ENCODE results near the gene PSMA1. TPM values are rescaled to one million over a fixed set of nuclear protein-coding genes. Genes with fewer than 3 reads are reported as not detected.

PSMA1 gene
- polyA plus RNA-seq, 2 of the 4 experiments (the other 2 are of a cell fraction), result 299 to 370 TPM

DNA sequence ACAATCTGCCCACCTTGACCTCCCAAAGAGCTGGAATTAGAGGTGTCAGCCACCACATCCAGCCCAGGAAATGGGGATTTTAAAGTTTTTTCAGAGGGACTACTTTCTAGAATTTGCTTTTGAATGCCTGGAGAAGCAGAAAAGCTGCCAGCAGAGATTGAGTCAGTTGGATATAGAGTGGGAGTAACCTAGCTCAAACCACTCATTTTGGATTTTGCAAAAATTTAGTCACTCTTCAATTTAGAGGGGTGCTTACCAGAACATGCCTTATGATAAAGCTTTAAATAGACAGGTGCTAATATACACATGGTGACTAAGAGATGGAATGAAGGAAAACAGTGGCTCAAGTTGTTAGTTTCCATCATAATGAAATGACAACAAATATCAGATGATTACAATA is 26.5 kb upstream of the PSMA1 start:
- Histone ChIP-seq H3K9me3 (no peaks in the 10 kb centered on the region), H3K4me3 (no peak overlapping the region), H3K27ac (no peak overlapping the region), H3K4me1 (peaks cover 4% of the 10 kb centered on the region; the same call in 1 of the 3 replicates), H3K4me2 (no peak overlapping the region)
- DNase-seq (ENCODE audit: low read depth in 1 of 2, low spot score in 1 of 2) (no peak), ATAC-seq (no peak), FAIRE-seq (no peak)
- POLR2A ChIA-PET, result no interaction called here
- no peak for TF ChIP-seq EP300 (IDR thresholded peaks at IDR 0.05)
- TF ChIP-seq, protein P1, sequence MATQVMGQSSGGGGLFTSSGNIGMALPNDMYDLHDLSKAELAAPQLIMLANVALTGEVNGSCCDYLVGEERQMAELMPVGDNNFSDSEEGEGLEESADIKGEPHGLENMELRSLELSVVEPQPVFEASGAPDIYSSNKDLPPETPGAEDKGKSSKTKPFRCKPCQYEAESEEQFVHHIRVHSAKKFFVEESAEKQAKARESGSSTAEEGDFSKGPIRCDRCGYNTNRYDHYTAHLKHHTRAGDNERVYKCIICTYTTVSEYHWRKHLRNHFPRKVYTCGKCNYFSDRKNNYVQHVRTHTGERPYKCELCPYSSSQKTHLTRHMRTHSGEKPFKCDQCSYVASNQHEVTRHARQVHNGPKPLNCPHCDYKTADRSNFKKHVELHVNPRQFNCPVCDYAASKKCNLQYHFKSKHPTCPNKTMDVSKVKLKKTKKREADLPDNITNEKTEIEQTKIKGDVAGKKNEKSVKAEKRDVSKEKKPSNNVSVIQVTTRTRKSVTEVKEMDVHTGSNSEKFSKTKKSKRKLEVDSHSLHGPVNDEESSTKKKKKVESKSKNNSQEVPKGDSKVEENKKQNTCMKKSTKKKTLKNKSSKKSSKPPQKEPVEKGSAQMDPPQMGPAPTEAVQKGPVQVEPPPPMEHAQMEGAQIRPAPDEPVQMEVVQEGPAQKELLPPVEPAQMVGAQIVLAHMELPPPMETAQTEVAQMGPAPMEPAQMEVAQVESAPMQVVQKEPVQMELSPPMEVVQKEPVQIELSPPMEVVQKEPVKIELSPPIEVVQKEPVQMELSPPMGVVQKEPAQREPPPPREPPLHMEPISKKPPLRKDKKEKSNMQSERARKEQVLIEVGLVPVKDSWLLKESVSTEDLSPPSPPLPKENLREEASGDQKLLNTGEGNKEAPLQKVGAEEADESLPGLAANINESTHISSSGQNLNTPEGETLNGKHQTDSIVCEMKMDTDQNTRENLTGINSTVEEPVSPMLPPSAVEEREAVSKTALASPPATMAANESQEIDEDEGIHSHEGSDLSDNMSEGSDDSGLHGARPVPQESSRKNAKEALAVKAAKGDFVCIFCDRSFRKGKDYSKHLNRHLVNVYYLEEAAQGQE (IDR thresholded peaks at IDR 0.05), result no peak
- no peak for TF ChIP-seq ZNF302 (CRISPR knock-in tag; IDR thresholded peaks at IDR 0.05)
- no peak for TF ChIP-seq JUNB (IDR thresholded peaks at IDR 0.05)
- no peak for TF ChIP-seq HDAC2 (IDR thresholded peaks at IDR 0.05)
- TF ChIP-seq, protein P2, sequence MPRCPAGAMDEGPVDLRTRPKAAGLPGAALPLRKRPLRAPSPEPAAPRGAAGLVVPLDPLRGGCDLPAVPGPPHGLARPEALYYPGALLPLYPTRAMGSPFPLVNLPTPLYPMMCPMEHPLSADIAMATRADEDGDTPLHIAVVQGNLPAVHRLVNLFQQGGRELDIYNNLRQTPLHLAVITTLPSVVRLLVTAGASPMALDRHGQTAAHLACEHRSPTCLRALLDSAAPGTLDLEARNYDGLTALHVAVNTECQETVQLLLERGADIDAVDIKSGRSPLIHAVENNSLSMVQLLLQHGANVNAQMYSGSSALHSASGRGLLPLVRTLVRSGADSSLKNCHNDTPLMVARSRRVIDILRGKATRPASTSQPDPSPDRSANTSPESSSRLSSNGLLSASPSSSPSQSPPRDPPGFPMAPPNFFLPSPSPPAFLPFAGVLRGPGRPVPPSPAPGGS (IDR thresholded peaks at IDR 0.05), result no peak
- TF ChIP-seq SREBF2 (IDR thresholded peaks at IDR 0.05), result no peak
- TF ChIP-seq MAFK (IDR thresholded peaks at IDR 0.05; ENCODE audit: partially characterized antibody), result no peak
- TF ChIP-seq RNF2 (IDR thresholded peaks at IDR 0.05; ENCODE audit: borderline replicate concordance, low read depth), result no peak
- no peak for TF ChIP-seq RFX5 (IDR thresholded peaks at IDR 0.05)
- no peak for TF ChIP-seq HOXA7 (CRISPR knock-in tag; IDR thresholded peaks at IDR 0.05)
- TF ChIP-seq, protein P3, sequence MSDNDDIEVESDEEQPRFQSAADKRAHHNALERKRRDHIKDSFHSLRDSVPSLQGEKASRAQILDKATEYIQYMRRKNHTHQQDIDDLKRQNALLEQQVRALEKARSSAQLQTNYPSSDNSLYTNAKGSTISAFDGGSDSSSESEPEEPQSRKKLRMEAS (IDR thresholded peaks at IDR 0.05), result no peak
- TF ChIP-seq, protein P4, sequence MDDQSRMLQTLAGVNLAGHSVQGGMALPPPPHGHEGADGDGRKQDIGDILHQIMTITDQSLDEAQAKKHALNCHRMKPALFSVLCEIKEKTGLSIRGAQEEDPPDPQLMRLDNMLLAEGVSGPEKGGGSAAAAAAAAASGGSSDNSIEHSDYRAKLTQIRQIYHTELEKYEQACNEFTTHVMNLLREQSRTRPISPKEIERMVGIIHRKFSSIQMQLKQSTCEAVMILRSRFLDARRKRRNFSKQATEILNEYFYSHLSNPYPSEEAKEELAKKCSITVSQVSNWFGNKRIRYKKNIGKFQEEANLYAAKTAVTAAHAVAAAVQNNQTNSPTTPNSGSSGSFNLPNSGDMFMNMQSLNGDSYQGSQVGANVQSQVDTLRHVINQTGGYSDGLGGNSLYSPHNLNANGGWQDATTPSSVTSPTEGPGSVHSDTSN (IDR thresholded peaks at IDR 0.05), result no peak
- no peak for TF ChIP-seq MAZ (IDR thresholded peaks at IDR 0.05; ENCODE audit: borderline replicate concordance, low read depth, low read length)
- TF ChIP-seq, protein P5, sequence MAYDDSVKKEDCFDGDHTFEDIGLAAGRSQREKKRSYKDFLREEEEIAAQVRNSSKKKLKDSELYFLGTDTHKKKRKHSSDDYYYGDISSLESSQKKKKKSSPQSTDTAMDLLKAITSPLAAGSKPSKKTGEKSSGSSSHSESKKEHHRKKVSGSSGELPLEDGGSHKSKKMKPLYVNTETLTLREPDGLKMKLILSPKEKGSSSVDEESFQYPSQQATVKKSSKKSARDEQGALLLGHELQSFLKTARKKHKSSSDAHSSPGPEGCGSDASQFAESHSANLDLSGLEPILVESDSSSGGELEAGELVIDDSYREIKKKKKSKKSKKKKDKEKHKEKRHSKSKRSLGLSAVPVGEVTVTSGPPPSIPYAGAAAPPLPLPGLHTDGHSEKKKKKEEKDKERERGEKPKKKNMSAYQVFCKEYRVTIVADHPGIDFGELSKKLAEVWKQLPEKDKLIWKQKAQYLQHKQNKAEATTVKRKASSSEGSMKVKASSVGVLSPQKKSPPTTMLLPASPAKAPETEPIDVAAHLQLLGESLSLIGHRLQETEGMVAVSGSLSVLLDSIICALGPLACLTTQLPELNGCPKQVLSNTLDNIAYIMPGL (CRISPR knock-in tag; IDR thresholded peaks at IDR 0.05; ENCODE audit: borderline replicate concordance), result no peak
- CTCF ChIA-PET, result no interaction called here

DNA sequence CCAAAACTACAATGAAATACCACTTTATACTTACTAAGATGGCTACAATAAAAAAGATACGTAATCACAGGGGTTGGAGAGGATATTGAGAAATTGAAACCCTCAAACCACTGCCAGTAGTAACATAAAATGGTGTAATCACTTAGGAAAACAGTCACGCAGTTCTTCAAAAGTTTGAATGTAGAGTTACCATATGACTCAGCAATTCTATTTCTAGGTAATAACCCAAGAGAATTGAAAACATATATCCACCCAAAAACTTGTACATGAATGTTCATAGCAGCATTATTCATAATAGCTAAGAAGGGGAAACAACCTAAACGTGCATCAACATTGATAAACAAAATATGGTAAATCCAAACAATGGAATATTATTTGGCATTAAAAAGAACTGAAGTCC is 24.4 kb upstream of the PSMA1 start:
- Histone ChIP-seq H3K27ac (no peak overlapping the region), H3K4me3 (no peak overlapping the region), H3K4me1 (peaks cover 4% of the 10 kb centered on the region; the same call in 2 of the 3 replicates), H3K4me2 (no peak overlapping the region; the same call in 2 of the 3 replicates), H3K9me3 (no peaks in the 10 kb centered on the region)
- ATAC-seq, result no peak
- TF ChIP-seq RCOR1 (IDR thresholded peaks at IDR 0.05; ENCODE audit: low read depth, low read length) (no peak), CBX2 (IDR thresholded peaks at IDR 0.05; ENCODE audit: borderline replicate concordance, low read depth) (no peak), CEBPB (IDR thresholded peaks at IDR 0.05) (no peak), KDM5A (IDR thresholded peaks at IDR 0.05) (no peak), RAD21 (conservative IDR thresholded peaks at IDR 0.05 in 1 of 2, IDR thresholded peaks at IDR 0.05 in 1 of 2) (no peak), SREBF2 (IDR thresholded peaks at IDR 0.05) (no peak), MAFK (IDR thresholded peaks at IDR 0.05; ENCODE audit: partially characterized antibody) (peak; percentile 89), EHF (CRISPR knock-in tag; IDR thresholded peaks at IDR 0.05) (no peak), FOSL2 (IDR thresholded peaks at IDR 0.05) (no peak), FOSL2 (CRISPR knock-in tag; IDR thresholded peaks at IDR 0.05) (peak; percentile 17; the same call in 1 of the 2 replicates), NFE2L2 (conservative IDR thresholded peaks at IDR 0.05; ENCODE audit: low read length) (peak; percentile 65)
- TF ChIP-seq, protein P5 (CRISPR knock-in tag; IDR thresholded peaks at IDR 0.05; ENCODE audit: borderline replicate concordance), result no peak
- 65% methylated on average over 3 of the region's 3 CpGs for WGBS (ENCODE audit: missing lambda C conversion rate)
- ChIA-PET CTCF (interaction anchor here (0.6 kb wide), 1 partner anchor 89 kb away, joined by 3 read pairs; no protein-coding TSS in a partner anchor), POLR2A (no interaction called here)
- no peak for FAIRE-seq
- DNase-seq (ENCODE audit: low read depth in 1 of 2, low spot score in 1 of 2), result no peak

Data from A549 (cell line).